Body of pancreas (tissue), 4 donors: Measurements from ENCODE around the gene FAM72A.
"Not testable (repeated sequence)": the region's sequence is repeated elsewhere in the genome, so short reads cannot be mapped to it uniquely, and the experiment has no call there.

Experiments
- CTCF ChIP-seq, 7 experiments: fragments of 450-650 bp in 4 of 7; fragments of 200-600 bp in 3 of 7; sonication (generic) in 3 of 7; IDR thresholded peaks; one replicate each; pipeline ENCODE4 v1.5.1; 2016 to 2019; ENCODE audit warnings: antibody characterized with exemption in 7 of 7
- POLR2A ChIP-seq, 3 donors: fragments of 450-650 bp; IDR thresholded peaks; one replicate each; pipeline ENCODE4 v1.6.1; 2016; ENCODE audit warnings: antibody characterized with exemption in 3 of 3, mild to moderate bottlenecking in 2 of 3

- TF ChIP-seq CTCF, POLR2A (IDR thresholded peaks at IDR 0.05): not testable (repeated sequence)
These were observed 29.4 kb downstream of the FAM72A start for GRCh38 chr1:206173110-206173719.
